HCT116 (cell line): Measurements from ENCODE around the gene ADARB2. TPM values are rescaled to one million over a fixed set of nuclear protein-coding genes. Genes with fewer than 3 reads are reported as not detected.

ENCODE experiments used
- ATAC-seq: fragments of 200-7000 bp; cut with Tn5 transposase; 2 replicates; pipeline ENCODE4 v1.9.1; 2020; ENCODE audit warnings: mild to moderate bottlenecking, moderate library complexity
- BruUV-seq: library from RNA; stranded (reverse); fragments of 400-500 nt; replicated peaks from 2 replicates; lab custom pipeline; 2021; lab: Mats Ljungman, UMichigan
- CTCF ChIA-PET: fragments of 300-600 bp; sonication (Branson Sonifier 250); formaldehyde crosslinking; loops from one replicate; lab custom pipeline; 2021; ENCODE audit warnings: antibody characterized with exemption; lab: Charles Lee
- POLR2A ChIA-PET: fragments of 300-600, 350-600 bp; sonication (Branson Sonifier 250); formaldehyde crosslinking; loops from one replicate; lab custom pipeline; 2021; ENCODE audit warnings: antibody characterized with exemption; lab: Charles Lee
- RAD21 ChIA-PET, 2 experiments: fragments of 300-600 bp; sonication (Branson Sonifier 250); formaldehyde crosslinking; loops; one replicate each; lab custom pipeline; 2023; ENCODE audit warnings: low total read pairs in 2 of 2; ENCODE audit not compliant: uncharacterized antibody in 2 of 2, unreplicated experiment in 2 of 2, low non-redundant PET in 1 of 2; lab: Charles Lee
- DNase-seq: peaks from one replicate; pipeline ENCODE4 v3.0.0-alpha.2; 2010; ENCODE audit warnings: low read depth, low spot score
- H2AFZ ChIP-seq: fragments of 200-600 bp; shearing (Covaris generic), sonication (generic); 2 replicates; pipeline ENCODE4 v1.6.1; 2017; ENCODE audit warnings: low read depth, mixed run types, mixed read lengths, antibody characterized with exemption, low read length; ENCODE audit not compliant: poor library complexity, severe bottlenecking
- H3K27ac ChIP-seq: 2 replicates; pipeline ENCODE4 v1.5.1; 2012; ENCODE audit warnings: low read depth, low read length
- H3K27me3 ChIP-seq: fragments of 200-600 bp; sonication (generic); 2 replicates; pipeline ENCODE4 v1.6.1; 2016; ENCODE audit warnings: mixed run types, low read length, mixed read lengths; ENCODE audit not compliant: insufficient read depth
- H3K36me3 ChIP-seq, 2 experiments: fragments of 200-500 bp in 1 of 2; fragments of 200-600 bp in 1 of 2; sonication (Bioruptor generic) in 1 of 2; sonication (generic) in 1 of 2; 2 replicates each; pipeline versions ENCODE4 v1.5.1 to v1.6.1; 2014 to 2016; ENCODE audit warnings: low read length in 2 of 2, inconsistent platforms in 1 of 2, mixed read lengths in 1 of 2, mixed run types in 1 of 2; ENCODE audit not compliant: insufficient read depth in 2 of 2, control insufficient read depth in 1 of 2
- H3K4me1 ChIP-seq, 2 experiments: fragments of 200-600 bp in 1 of 2; sonication (generic) in 1 of 2; 2 replicates each; pipeline versions ENCODE4 v1.5.1 to v1.6.1; 2012 to 2017; ENCODE audit warnings: low read length in 2 of 2, inconsistent platforms in 1 of 2, mild to moderate bottlenecking in 1 of 2, mixed read lengths in 1 of 2, mixed run types in 1 of 2, moderate library complexity in 1 of 2; ENCODE audit not compliant: insufficient read depth in 2 of 2, control insufficient read depth in 1 of 2
- H3K4me2 ChIP-seq: fragments of 200-600 bp; sonication (generic); 2 replicates; pipeline ENCODE4 v1.6.1; 2017; ENCODE audit warnings: mixed run types, low read length, mixed read lengths
- H3K4me3 ChIP-seq, 2 experiments: fragments of 200-600 bp in 1 of 2; sonication (generic) in 1 of 2; replicated peaks in 1 of 2; 2 replicates each; pipeline ENCODE4 v1.5.1; 2011 to 2016; ENCODE audit warnings: low read length in 2 of 2, control low read depth in 1 of 2, low read depth in 1 of 2, mild to moderate bottlenecking in 1 of 2, mixed read lengths in 1 of 2, mixed run types in 1 of 2
- H3K79me2 ChIP-seq: fragments of 200-600 bp; sonication (generic); 2 replicates; pipeline ENCODE4 v1.6.1; 2017; ENCODE audit warnings: mild to moderate bottlenecking, mixed run types, low read length, moderate library complexity, mixed read lengths; ENCODE audit not compliant: insufficient read depth
- H3K9ac ChIP-seq: fragments of 200-600 bp; sonication (generic); 2 replicates; pipeline ENCODE4 v1.6.1; 2016; ENCODE audit warnings: low read length, mixed read lengths
- H3K9me2 ChIP-seq: fragments of 200-600 bp; sonication (generic), shearing (Covaris generic); 2 replicates; pipeline ENCODE4 v1.6.1; 2017; ENCODE audit warnings: mixed run types, mild to moderate bottlenecking, moderate library complexity; ENCODE audit not compliant: insufficient read depth
- H3K9me3 ChIP-seq, 2 experiments: fragments of 200-500 bp in 1 of 2; fragments of 200-600 bp in 1 of 2; sonication (Bioruptor generic) in 1 of 2; sonication (generic) in 1 of 2; 2 replicates each; pipeline ENCODE4 v1.6.1; 2014 to 2017; ENCODE audit warnings: low read length in 2 of 2, mixed read lengths in 2 of 2, inconsistent platforms in 1 of 2, low read depth in 1 of 2, mild to moderate bottlenecking in 1 of 2, mixed run types in 1 of 2, moderate library complexity in 1 of 2; ENCODE audit not compliant: control insufficient read depth in 1 of 2, insufficient read depth in 1 of 2
- H4K20me1 ChIP-seq: fragments of 200-600 bp; sonication (generic), shearing (Covaris generic); 2 replicates; pipeline ENCODE4 v1.6.1; 2017; ENCODE audit warnings: mixed run types, mild to moderate bottlenecking, moderate library complexity; ENCODE audit not compliant: insufficient read depth
- CBX3 ChIP-seq: IDR thresholded peaks from 2 replicates; pipeline ENCODE4 v1.6.1; 2012; ENCODE audit warnings: low read depth
- CTCF ChIP-seq, 3 experiments: fragments of 200-600 bp in 1 of 3; sonication (generic) in 1 of 3; IDR thresholded peaks in 2 of 3; conservative IDR thresholded peaks in 1 of 3; 2 replicates each; pipeline ENCODE4 v1.5.1; 2012 to 2017; ENCODE audit warnings: low read depth in 2 of 3, low read length in 2 of 3, antibody characterized with exemption in 1 of 3, borderline replicate concordance in 1 of 3, control low read depth in 1 of 3, mild to moderate bottlenecking in 1 of 3, mixed read lengths in 1 of 3, mixed run types in 1 of 3, moderate library complexity in 1 of 3; ENCODE audit not compliant: insufficient read depth in 1 of 3
- EGR1 ChIP-seq: IDR thresholded peaks from 2 replicates; pipeline ENCODE4 v1.6.1; 2012; ENCODE audit warnings: low read depth
- ELF1 ChIP-seq: IDR thresholded peaks from 2 replicates; pipeline ENCODE4 v1.6.1; 2012; ENCODE audit warnings: low read depth, borderline replicate concordance
- EZH2phosphoT487 ChIP-seq: fragments of 200-600 bp; IDR thresholded peaks from 2 replicates; pipeline ENCODE4 v1.6.1; 2018; ENCODE audit warnings: antibody characterized with exemption, borderline replicate concordance
- FOSL1 ChIP-seq: IDR thresholded peaks from 2 replicates; pipeline ENCODE4 v1.6.1; 2012; ENCODE audit warnings: low read depth
- JUND ChIP-seq: IDR thresholded peaks from 2 replicates; pipeline ENCODE4 v1.6.1; 2012
- MAX ChIP-seq: IDR thresholded peaks from 2 replicates; pipeline ENCODE4 v1.6.1; 2012
- POLR2A ChIP-seq: IDR thresholded peaks from 2 replicates; pipeline ENCODE4 v1.7.0; 2011; ENCODE audit warnings: borderline replicate concordance; ENCODE audit not compliant: insufficient read depth, insufficient read length; ENCODE audit errors: extremely low read depth
- RAD21 ChIP-seq: IDR thresholded peaks from 2 replicates; pipeline ENCODE4 v1.6.1; 2012; ENCODE audit warnings: low read depth, mild to moderate bottlenecking
- SP1 ChIP-seq: IDR thresholded peaks from 2 replicates; pipeline ENCODE4 v1.6.1; 2012; ENCODE audit warnings: low read depth
- SRF ChIP-seq: IDR thresholded peaks from 2 replicates; pipeline ENCODE4 v1.6.1; 2012; ENCODE audit warnings: low read depth
- TCF7L2 ChIP-seq: IDR thresholded peaks from 2 replicates; pipeline ENCODE4 v1.7.0; 2011; ENCODE audit warnings: borderline replicate concordance, inconsistent platforms; ENCODE audit not compliant: insufficient read depth, insufficient read length; ENCODE audit errors: extremely low read depth
- ZBTB33 ChIP-seq: IDR thresholded peaks from 2 replicates; pipeline ENCODE4 v1.6.1; 2011; ENCODE audit warnings: mild to moderate bottlenecking, low read length, moderate library complexity; ENCODE audit not compliant: insufficient replicate concordance; ENCODE audit errors: extremely low read depth
- ZNF274 ChIP-seq: fragments of 200-500 bp; sonication (Bioruptor generic); IDR thresholded peaks from 2 replicates; pipeline ENCODE4 v1.6.1; 2014; ENCODE audit warnings: mild to moderate bottlenecking, low read depth, low read length, inconsistent platforms
- intact Hi-C: fragments of 100-400 bp; cut with micrococcal nuclease; formaldehyde crosslinking; loops from 2 replicates; pipeline ENCODE4 v1.10.0; 2022
- total RNA-seq: library from RNA; stranded (reverse); gene quantifications from one replicate; pipeline ENCODE4 v1.2.1, GENCODE V29; 2021; ENCODE audit not compliant: unreplicated experiment

ADARB2 gene
- total RNA-seq, 1 experiment from 2014 or later, result not detected

GRCh38 chr10:1519391-1519790, 217.9 kb downstream of the ADARB2 start:
- no peak overlapping the region for H3K27ac ChIP-seq
- ChIA-PET RAD21 (no interaction called here), POLR2A (no interaction called here), CTCF (no interaction called here)
- intact Hi-C loops, result no loop called here
- no peak overlapping the region for H2AFZ ChIP-seq
- H3K9me2 ChIP-seq, result no peaks in the 10 kb centered on the region
- no peak overlapping the region for H3K4me2 ChIP-seq
- no peak overlapping the region for H3K4me3 ChIP-seq
- TF ChIP-seq EZH2phosphoT487, result no peak
- no peak for TF ChIP-seq MAX
- TF ChIP-seq TCF7L2, result no peak
- TF ChIP-seq CTCF (IDR thresholded peaks at IDR 0.05 in 2 of 3, conservative IDR thresholded peaks at IDR 0.05 in 1 of 3; ENCODE audit: borderline replicate concordance in 1 of 3, insufficient read depth in 1 of 3, low read depth in 2 of 3, low read length in 2 of 3), result no peak
- TF ChIP-seq EGR1, result no peak
- TF ChIP-seq SRF, result no peak
- no peak for TF ChIP-seq ZNF274
- no peak for TF ChIP-seq ELF1
- ATAC-seq, result no peak
- no peaks in the 10 kb centered on the region for H3K79me2 ChIP-seq
- no peak for DNase-seq
- BruUV-seq, result no TSS peak
- no peaks in the 10 kb centered on the region for H3K9me3 ChIP-seq
- no peaks in the 10 kb centered on the region for H3K36me3 ChIP-seq
- peaks cover 25% of the 10 kb centered on the region for H3K27me3 ChIP-seq
- no peaks in the 10 kb centered on the region for H4K20me1 ChIP-seq
- no peak overlapping the region for H3K9ac ChIP-seq
- H3K4me1 ChIP-seq, result no peaks in the 10 kb centered on the region

GRCh38 chr10:1517684-1518083, 219.6 kb downstream of the ADARB2 start:
- ATAC-seq, result no peak
- intact Hi-C loops, result no loop called here
- peaks cover 20% of the 10 kb centered on the region; the same call in 1 of the 2 replicates for H3K27me3 ChIP-seq

More at GRCh38 chr10:1517684-1518083, 219.6 kb downstream of the ADARB2 start:
- ChIA-PET CTCF (no interaction called here), POLR2A (no interaction called here), RAD21 (no interaction called here)
- DNase-seq, result no peak
- no peak overlapping the region for H3K4me2 ChIP-seq
- BruUV-seq, result no TSS peak
- TF ChIP-seq CBX3 (no peak), SRF (no peak), JUND (no peak), MAX (no peak), POLR2A (no peak), ELF1 (no peak), FOSL1 (no peak), ZBTB33 (no peak), RAD21 (no peak), SP1 (no peak)
- H3K9me2 ChIP-seq, result no peaks in the 10 kb centered on the region
- no peaks in the 10 kb centered on the region for H3K36me3 ChIP-seq
- no peak overlapping the region for H2AFZ ChIP-seq
- H4K20me1 ChIP-seq, result no peaks in the 10 kb centered on the region
- no peak overlapping the region for H3K4me3 ChIP-seq
- no peak overlapping the region for H3K27ac ChIP-seq
- H3K79me2 ChIP-seq, result no peaks in the 10 kb centered on the region
- H3K9ac ChIP-seq, result no peak overlapping the region
- no peaks in the 10 kb centered on the region for H3K9me3 ChIP-seq
- no peaks in the 10 kb centered on the region for H3K4me1 ChIP-seq
